ENCODE measurements around the gene WFIKKN2.
"Not testable (repeated sequence)": the region's sequence is repeated elsewhere in the genome, so short reads cannot be mapped to it uniquely, and the experiment has no call there.

Gene WFIKKN2

DNA sequence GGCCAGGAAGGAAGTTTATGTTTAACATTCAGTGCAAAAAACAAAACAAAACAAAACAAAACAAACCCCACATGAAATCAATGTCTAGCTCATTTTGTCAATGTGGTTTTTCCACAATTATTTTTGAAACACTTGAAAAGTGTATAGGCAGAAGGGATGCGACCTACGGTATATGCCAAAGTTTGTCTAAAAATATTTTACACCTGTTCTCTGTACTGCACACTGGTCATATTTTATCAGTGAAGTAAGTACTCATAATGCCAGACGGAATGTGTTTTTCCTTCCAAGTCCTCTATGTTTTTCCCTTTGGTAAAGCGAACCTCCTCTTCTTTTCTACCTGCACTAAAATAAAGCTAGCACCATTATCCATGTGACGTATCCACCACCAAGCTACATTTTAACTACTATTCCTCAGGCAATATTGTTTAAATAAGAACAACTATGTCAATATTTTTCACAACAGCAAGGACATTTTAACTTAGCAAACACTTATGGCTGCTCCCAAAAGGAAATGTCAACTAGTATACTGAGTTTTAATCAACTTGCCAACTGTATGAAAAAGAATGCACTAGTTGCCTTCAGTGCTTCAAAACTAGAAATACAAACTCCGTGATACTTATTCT is 20.4 kb downstream of the WFIKKN2 start:
- no peak for DNase-seq

DNA sequence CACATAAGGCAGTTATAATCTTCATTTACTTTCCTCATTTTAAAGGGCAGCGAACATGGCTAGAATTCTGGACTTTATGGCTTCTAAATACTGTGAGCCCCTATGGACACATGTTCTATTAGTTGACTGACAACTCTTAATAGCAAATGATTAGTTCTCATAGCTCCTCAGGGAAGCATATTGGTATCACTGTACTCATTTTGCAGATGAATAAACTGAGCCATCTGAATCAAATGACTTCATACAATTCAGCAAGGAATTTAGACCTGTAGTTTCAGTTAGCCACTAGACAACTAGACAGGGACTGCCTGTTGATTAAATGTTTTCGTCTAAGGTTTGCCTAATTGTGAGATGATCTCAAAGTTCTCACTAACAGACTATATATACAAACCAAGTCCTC is 21.0 kb downstream of the WFIKKN2 start:
- DNase-seq, result no peak

DNA sequence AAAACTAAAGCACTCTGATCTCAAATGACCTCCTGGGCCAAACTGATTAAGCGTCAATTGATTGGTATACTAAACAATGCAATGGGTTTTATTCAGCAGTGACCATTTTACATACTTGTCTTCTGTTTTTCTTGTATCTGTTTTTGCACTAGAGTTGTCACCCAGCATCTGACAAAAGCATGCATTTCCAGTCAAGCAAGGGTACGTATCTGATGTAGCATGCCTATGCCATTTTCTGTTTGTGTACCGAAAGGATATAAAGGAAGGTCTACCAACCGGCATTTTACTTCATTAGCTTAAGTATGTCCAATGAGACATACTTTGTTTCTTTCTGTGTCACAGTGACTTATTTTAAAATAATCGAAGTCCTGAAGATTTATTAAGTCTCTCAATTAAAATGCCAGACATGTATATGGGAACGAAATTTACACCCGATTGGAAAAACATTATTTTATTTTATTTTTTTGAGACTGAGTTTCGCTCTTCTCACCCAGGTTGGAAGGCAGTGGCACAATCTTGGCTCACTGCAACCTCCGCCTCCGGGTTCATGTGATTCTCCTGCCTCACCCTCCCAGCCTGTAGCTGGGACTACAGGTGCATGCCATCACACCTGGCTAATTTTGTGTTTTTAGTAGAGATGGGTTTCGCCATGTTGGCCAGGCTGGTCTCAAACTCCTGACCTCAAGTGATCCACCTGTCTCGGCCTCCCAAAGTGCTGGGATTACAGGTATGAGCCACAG is 23.3 kb downstream of the WFIKKN2 start:
- DNase-seq, result no peak

DNA sequence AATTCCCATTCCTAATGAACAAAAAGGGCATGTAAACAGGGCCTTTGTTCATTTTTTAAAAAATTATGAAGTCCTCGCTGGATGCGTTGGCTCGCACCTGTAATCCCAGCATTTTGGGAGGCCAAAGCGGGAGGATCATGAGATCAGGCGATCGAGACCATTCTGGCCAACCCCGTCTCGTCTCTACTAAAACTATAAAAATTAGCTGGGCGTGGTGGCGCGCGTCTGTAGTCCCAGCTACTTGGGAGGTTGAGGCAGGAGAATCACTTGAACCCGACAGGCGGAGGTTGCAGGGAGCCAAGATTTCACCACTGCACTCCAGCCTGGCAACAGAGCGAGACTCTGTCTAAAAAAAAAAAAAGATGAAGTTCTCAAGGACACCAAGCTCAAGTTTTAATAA is 24.3 kb downstream of the WFIKKN2 start:
- DNase-seq, result not testable (repeated sequence)

DNA sequence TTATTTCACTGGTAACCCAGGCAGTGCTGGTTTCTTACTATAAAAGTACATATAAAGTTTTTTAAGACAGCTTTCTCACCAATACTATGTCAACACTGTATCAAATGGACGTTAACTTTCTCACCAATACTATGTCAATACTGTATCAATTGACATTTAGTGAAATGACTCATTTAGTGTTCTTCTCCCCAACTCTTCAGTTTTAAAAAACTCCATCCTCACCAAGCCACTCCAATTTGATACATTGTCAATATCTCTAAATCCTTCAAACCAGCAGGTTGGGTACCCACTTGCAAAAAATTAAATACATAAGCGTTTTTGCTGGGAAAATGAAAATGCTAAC is 25.9 kb downstream of the WFIKKN2 start:
- no peak for DNase-seq

DNA sequence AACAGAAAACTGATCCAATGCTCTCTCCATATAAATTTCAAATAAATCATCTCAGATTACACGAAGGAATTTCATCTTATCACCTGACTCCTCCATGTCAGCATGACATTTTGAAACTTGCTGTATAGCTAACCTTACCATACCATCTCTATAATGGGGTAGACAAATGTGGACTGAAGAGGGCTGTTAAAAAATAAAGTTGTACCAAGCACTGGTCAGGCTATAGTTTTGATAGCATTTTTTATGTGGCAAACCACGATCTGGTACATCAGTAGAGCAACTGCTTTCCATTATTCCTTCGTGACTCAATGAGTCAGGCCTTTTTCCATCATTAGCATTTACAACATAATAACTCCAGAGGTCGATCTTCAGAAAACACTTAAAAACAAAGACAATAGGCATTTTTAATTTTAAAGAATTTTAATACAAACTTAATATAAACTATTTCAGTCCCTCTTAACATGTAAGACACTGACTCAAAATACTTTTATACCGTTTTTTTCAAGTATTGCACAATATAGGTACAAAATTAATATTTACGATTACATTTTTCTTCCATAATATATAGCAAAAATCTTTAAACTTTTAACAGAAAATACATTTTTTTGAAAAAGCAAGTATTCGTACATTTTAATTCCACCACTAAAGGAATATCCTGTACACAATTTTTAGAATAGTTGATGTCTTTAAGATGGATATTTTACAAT is 26.6 kb downstream of the WFIKKN2 start:
- no peak for DNase-seq

DNA sequence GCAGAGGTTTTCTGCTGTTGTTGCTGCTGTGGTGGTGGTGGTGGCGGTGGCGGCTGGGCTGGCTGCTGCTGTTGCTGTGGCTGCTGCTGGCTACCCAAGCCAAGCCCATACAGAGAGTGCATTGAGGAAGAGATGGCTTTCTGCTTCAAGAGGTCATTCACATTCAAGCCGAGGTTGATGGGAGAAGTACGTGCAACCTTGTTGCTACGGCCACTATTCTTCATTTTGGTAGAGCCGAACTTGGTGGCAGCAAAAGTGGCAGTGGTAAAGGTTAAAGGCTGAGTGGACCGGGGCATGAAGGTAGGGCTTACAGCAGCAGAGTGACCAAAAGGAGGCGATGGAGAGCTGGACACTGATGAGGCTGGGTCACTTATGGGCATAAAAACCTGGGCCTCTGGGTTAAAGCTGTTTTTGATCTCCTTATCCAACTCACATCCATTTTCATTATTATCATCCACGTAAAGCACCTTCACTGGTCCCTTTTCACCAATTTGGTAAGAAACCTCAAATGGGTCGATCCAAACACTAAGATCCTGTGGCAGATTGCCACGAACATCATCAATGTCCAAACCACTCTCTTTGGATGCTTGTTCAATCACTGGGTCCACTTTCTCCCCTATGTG is 27.9 kb downstream of the WFIKKN2 start:
- peak; percentile 59 for DNase-seq

DNA sequence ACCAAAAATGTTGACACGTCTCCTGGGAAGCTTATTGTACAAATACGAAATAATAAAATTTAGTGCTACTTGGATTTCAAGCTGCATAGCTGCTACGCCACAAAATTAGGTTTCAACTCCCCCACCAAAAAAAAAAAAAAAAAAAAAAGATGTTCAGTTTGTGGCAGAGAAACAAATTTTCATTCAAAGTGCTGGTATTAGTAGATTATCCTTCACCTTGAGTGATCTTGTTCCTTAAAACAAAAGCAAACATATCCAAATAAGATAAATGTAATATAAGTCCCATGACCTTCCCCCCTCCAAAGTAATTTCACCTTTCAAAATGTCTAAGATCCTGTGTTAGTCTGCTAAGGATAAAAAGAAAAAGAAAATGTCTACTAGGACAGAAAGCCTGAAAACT is 28.5 kb downstream of the WFIKKN2 start:
- no peak for DNase-seq

DNA sequence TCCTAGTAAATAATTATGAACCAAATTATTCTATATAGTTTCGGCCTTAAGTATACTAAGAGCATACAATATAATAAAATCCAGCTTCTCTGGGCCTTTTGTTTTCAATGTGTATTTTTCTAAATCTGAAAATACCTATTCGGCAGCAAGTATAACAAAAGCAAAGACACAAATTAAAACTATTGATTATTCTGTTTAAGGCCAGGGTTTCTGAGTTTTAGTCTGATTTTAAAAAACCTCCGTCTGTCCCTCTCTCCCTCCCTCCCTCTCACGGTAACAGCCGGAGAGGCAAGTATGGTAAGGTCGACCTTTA is 29.3 kb downstream of the WFIKKN2 start:
- DNase-seq, result no peak

DNA sequence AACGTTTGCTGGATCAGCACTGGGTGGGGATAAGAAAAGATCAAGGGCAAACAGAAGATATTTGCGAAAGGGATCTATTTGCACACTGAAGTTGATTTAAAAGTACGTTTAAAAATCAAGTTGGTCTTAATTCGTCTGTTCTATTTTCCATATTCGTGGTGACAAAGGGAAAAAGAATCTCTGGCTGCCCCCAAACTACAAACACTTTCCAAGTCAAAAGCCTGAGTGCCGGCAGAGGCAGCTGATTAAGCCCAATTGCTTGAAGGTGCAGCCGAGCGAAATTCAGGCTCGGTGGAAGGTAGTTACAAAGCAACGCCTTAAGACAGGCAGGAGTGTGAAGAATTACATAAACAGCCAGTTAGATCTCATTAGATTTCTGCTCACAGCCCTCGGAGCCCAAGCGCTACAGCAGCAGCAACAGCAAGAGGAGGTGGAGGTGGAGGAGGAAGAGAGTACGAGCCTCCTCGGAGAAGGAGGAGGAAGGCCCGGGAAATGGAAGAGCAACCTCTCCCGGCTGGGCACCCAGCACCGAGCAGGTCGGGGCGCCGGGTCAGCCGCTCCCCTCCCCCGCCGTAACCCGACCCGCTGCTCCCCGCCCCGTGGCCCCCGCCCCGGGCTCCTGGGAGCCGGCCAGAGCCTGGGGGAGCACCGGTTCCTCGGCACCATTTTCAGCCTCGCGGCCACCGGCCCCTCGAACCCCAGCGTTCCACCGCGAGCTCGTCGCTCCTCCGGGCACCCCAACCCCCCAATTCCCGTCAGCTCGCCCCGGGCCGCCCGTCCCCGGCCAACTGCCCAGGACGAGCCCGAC is 29.9 kb downstream of the WFIKKN2 start:
- DNase-seq, result peak; percentile 72

DNA sequence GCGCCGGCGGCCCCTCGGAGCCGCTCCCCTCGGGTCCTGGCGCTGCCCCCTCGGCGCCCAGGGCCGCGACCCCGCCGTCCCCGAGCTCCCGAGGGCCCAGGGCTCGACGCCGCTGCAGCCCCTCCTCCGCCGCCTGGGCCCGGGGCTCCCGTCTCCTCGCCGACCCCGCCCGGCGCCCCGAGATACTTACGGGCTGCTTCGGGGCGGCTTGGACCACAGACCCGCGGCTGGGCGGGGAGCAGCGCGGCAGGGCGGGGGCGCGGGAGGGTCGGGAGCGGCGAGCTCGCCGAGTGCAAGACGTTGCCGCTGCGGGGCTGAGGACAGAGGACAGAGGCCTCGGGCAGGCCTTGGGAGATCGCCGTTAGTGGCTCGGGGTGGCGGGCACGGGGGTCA is 30.5 kb downstream of the WFIKKN2 start:
- no peak for DNase-seq

DNA sequence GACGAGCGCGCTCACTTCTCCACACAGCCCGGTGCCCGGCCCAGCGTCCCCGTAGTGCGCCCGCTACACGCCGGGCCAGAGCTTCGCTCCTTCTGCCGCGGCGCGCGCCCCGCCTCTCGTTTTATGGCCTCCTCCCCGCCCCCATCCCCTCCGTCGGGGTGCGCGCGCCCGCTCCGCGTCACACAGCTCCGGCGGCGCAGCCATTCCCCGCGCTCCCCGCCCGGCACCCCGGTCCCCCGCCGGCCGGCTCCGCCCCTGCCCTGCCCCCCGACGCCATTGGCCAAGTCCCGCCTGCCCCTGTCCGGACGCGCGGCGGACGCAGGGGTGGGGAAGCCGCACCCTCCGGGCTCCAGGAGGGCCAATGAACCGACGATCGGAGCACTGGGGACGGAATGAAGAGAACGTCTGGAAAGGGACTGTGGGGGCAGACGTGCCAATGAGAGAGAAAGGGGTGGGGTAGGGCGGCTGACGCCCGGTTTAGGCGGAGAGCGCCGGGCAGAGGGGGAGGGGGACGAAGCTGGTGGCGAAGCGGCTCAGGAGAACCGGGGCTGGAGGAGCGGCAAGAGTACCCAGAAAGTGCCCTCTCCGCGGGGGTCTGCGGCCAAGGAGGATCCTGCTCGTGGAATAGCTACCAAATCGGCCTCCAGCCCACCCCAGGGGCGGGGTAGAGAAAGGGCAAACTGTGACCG is 31.0 kb downstream of the WFIKKN2 start, which contains the start of gene TOB1:
TSS of gene TOB1 (minus strand) at position 94 of the 689 bp plus-strand sequence. CDS start 2,337 bp downstream, outside the sequence.
- peak; percentile 93 for DNase-seq

DNA sequence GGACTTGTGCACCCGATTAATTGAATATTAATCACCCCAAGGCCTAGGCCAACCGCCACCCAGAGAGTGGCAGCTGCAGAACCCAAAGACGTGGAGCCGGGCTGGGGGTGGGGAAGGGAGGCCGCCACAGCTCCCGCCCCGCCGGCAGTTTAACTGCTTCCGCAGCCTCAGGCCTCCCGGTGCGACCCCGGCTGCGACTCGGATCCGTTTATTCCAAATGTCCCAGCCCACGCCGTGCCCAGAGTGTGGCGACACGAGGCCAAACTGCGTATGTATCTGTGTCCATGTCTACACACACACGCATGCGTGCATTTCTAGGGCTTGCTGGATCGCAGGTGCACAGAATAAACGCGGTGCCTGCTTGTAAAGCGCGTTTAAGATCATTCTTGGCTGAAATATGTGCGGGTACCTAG is 31.6 kb downstream of the WFIKKN2 start:
- no peak for DNase-seq

DNA sequence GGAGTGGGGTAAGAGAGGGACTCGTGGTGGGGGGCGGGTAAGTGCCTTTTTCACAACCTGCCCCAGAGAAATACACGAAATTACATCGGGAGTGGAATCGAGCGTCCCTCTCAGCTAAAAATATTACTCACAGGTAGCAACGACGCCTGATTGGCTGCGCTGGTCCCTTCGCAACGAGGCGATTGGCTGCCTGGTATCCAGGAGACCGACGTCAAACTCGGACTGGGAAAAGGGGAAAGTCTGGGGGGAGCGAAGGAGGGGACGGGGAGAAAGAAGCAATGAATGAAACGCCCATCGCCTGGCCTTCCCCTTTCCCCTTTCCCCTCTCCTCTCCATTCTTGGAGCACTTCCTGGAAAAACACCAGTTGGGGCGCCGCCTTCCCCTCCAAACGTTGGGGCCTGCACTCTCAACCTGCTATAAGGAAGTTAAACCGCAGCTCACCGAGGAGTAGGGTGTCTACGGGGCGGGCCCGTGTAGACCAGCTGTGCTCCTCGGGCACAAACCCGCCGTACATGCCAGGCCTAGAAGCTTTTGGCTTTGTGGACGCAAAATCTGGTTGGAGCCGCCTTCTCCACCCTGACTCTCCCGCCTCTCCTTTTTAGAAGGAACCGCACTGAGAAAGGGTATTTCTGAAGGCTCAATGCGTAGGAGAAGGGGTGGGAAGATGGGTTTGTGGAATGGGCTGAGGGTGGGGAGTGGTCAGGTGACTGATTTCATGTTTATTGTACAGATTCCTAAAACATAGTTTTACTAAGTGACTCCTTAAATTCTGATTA is 32.2 kb downstream of the WFIKKN2 start:
- peak; percentile 95 for DNase-seq

DNA sequence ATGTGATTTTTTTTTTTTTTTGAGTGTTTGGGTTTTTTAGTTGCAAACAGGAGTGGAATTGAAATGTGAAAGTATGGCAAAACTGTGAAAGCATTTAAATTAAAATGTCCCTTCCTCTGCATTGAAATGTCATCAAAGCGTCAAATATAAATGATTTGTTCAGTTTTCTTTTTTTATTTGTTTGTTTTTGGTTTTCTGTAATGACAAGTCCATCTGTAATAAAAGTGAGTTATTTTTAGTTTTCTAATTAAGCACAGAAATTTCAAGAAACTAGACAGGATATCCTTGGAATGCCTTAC is 32.7 kb downstream of the WFIKKN2 start:
- no peak for DNase-seq

DNA sequence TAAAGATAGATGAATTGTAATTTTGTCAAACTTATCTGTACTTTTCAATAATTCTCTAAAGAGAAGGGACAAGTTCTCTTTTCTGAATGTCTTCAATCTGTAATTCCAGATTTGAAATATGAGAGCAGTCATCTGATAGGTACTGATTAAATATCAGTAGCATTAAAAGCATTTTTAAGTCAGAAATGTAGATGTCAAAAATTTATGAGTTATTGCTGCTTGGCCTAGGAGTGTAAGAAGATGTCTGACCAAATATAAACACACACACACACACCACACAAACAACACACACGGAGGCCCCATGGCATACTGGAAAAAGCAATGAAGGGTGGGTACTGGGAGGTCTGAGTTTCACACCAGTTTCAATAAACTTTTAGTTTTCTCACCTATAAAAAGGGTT is 33.2 kb downstream of the WFIKKN2 start:
- no peak for DNase-seq

DNA sequence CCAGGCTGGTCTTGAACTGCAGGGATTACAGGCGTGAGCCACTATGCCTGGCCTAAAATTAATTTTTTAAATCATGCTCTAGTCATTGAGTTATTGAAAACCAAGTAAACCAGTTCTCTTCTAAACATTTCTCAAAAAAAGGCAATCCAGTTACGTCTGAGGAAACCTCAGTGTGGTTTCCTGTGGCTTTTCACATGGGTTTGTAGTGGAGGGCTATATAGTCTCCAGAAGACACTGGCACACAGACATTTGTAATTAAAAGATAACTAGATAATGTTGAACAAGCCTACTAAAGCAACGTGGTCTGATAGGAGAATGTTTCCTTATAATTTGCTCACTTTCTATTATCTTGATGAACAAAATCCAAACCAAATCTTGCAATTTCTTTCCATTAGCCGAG is 36.0 kb downstream of the WFIKKN2 start:
- DNase-seq, result no peak

DNA sequence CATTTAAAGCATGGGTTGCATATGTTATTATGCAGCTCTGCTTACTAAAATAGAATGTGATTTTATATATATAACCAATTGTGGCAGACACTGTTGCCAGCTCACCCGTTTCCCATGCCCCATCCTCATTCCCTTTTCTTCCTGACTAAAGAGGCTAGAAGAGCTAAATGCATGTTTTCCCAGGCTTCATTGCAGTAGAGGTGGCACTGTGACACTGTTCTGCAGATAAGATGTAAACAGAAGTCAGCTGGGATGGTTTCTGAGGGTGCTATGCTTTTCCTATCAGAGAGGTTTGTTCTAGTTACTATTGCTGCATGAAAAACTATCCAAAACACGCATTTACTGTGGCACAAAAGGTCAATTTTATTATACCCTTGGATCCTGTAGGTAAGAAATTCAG is 36.5 kb downstream of the WFIKKN2 start:
- DNase-seq, result no peak

DNA sequence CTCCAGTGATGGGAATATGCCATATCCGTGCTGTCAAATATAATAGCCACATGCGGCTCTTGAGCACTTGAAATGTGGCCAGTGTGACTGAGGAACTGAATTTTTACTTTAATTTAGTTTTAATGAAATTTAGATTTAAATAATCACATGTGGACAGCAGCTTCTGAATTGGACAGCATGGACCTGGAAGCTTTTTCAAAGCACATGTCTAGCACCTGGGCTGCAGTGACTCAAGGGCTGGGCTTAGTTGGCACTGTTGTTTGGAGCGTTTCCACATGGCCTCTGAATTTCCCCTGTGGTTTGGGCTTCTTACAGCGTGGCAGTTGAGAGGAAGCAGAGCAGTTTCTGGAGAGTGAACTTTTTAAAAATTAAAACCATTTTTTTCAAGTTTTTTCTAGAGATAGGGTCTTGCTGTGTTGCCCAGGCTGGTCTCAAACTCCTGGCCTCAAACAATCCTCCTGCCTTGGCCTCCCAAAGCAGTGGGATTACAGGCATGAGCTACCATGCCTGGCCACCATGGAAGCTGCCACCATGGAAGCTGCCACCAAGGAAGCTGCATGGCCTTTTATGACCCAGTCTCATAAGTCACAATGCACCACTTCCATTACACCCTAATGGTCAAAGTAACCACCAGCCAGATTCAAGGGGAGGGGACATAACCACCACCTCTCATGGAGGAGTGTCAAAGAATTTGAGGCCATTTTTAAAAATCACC is 37.5 kb downstream of the WFIKKN2 start:
- no peak for DNase-seq

DNA sequence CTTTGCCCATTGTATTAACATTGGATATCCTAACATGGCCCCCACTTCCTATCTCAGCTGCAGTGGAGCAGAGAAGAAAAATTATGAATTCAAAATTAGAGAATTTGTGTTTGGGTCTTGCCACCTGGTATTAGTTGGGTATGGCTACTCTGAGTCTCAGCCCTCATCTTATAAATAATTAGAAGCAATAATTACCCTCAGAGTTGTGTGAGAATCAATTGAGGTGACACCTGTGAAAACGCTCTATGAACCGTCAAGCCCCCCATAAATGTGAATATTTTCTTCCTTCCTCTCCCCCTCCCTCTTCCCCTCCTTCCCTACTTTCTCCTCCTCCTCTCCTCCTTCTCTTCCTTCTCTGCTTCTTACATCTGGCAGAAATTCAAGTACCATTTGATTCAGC is 39.7 kb downstream of the WFIKKN2 start:
- no peak for DNase-seq

DNA sequence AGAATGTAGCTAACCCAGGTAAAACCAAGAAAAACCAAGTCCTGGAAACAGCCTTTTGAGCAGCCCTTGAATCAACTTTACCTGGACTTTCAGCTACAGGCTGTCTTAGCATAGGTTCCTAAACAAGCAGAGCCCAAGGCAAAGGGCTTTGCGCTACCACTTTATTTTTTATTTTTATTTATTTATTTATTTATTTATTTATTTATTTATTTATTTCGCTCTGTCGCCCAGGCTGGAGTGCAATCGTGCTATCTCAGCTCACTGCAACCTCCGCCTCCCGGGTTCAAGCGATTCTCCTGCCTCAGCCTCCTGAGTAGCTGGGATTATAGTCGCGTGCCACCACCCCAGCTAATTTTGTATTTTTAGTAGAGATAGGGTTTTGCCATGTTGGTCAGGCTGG is 41.7 kb downstream of the WFIKKN2 start:
- DNase-seq, result not testable (repeated sequence)
